Panc1 (cell line): Measurements from ENCODE around the gene NPW.

Experiments
- POLR2AphosphoS5 ChIP-seq: IDR thresholded peaks from 2 replicates; pipeline ENCODE4 v1.6.1; 2012; ENCODE audit warnings: mild to moderate bottlenecking, low read depth, low read length, moderate library complexity
- TCF7L2 ChIP-seq: IDR thresholded peaks from 2 replicates; pipeline ENCODE4 v1.6.1; 2011; ENCODE audit warnings: mild to moderate bottlenecking, low read depth, low read length, inconsistent platforms
- TF ChIP-seq, protein P1 (sequence below): fragments of 450-650 bp; IDR thresholded peaks from 2 replicates; pipeline ENCODE4 v1.5.1; 2017; ENCODE audit warnings: mild to moderate bottlenecking

- TF ChIP-seq, protein P1, sequence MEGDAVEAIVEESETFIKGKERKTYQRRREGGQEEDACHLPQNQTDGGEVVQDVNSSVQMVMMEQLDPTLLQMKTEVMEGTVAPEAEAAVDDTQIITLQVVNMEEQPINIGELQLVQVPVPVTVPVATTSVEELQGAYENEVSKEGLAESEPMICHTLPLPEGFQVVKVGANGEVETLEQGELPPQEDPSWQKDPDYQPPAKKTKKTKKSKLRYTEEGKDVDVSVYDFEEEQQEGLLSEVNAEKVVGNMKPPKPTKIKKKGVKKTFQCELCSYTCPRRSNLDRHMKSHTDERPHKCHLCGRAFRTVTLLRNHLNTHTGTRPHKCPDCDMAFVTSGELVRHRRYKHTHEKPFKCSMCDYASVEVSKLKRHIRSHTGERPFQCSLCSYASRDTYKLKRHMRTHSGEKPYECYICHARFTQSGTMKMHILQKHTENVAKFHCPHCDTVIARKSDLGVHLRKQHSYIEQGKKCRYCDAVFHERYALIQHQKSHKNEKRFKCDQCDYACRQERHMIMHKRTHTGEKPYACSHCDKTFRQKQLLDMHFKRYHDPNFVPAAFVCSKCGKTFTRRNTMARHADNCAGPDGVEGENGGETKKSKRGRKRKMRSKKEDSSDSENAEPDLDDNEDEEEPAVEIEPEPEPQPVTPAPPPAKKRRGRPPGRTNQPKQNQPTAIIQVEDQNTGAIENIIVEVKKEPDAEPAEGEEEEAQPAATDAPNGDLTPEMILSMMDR: no peak
- TF ChIP-seq POLR2AphosphoS5 (no peak; the same call in 1 of the 2 replicates), TCF7L2 (no peak)
Observed at GRCh38 chr16:2040041-2040786, 20.6 kb downstream of the NPW start.
